Hair follicle dermal papilla cell (primary cell): ENCODE data around the gene PIWIL1. TPM values are rescaled to one million over a fixed set of nuclear protein-coding genes. Genes with fewer than 3 reads are reported as not detected.

Source experiments
- total RNA-seq: library from RNA; depleted of rRNA; stranded (reverse); fragments of >200 nt; gene quantifications from 2 replicates; pipeline ENCODE4 v1.2.3, GENCODE V29; 2012

Gene PIWIL1
- not detected in 2 replicates for total RNA-seq

GRCh38 chr12:130337488-130338303 lies at the start of gene PIWIL1:
Gene PIWIL1 (plus strand): TSS chr12:130337887. CDS start chr12:130342592, 4,705 bp downstream.

Other genes starting within 250 kb of the PIWIL1 start
- not detected in 2 replicates for gene FZD10, start 175.4 kb upstream of the PIWIL1 start, total RNA-seq